Globus pallidus (tissue), 1 donor: Measurements from ENCODE around the gene B3GALNT1.

ENCODE experiments used
- DNase-seq: peaks from one replicate; pipeline ENCODE4 v3.0.0-alpha.2; 2015; ENCODE audit warnings: low spot score

Gene B3GALNT1

DNA sequence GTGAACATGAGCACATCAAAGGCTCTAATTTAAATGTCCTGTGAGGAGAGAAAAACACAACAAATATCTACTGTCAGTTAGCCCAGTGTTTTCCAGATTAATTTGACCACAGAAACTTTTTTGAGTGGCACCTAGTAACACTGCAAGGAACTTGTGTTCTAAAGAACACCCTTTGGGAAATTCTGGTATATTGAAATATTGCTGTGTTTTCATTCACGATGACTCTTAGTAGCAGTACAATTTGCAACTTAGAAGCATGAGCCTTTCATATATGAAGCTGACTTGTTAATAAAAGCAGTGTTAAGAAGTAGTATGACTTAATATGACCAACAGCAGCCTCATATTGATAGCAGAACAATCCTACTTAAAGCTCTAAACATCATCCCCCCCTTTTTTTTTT, 32.0 kb downstream of the B3GALNT1 start:
- no peak for DNase-seq

- DNase-seq: no peak
These were observed 32.4 kb downstream of the B3GALNT1 start for GRCh38 chr3:161072751-161073150.

DNA sequence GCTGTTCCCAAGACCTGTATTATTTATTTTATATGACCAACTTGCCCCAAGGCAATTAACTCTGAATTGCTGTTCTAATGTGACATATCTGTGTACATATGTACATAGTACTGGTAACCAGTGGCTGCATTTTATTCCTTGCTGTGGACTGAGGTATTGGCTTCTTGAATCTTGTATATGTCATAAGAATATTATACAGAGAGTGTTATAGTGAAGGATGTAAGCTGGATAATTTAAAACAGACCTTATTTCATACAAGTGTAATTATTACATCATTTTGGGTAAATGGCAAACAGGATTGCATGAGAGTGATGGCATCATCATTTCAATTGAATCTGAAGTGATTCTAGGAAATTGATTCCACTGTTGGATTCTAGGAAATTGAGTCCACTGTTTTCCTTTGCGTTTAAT, 32.9 kb downstream of the B3GALNT1 start:
- DNase-seq: no peak

- no peak for DNase-seq
These were observed 34.0 kb downstream of the B3GALNT1 start for GRCh38 chr3:161070980-161071663.

- DNase-seq: no peak
These were observed 34.8 kb downstream of the B3GALNT1 start for GRCh38 chr3:161070252-161070930.

DNA sequence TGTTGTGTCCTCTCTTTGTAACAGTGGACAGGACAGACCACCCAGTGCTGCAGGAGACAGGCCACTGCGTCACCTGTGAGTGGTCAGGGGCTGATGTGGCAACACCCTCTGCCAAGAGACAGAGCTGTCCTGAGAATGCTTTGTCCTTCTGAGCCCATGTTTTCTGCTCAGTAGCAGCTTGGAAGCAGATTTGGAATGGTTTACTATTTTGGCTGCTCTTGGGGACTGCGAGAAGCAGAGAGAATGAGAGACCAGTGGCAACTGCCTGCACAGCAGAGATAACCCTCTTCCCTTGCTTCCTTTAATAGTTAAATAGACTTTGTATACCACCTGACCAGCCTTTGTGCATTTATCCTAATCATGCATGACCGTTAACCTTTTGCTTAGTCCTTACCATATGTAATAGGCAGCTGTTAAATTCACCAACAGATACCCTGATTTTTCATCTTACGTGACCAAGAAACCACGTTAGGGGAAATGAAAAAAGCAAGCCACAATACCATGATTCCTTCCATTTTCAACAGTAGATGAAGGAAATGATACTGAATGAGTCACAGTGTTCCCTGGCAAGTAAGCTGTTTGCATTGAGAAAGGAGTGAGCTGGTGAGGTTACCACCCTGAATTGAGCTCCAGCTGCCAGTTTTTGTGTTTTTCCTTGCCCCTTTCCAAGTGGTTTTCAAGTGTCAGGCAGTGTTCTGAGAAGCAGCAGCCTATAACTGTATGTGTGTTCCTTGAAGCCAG, 35.5 kb downstream of the B3GALNT1 start:
- peak; percentile 29 for DNase-seq

- DNase-seq: no peak
These were observed 37.8 kb downstream of the B3GALNT1 start for GRCh38 chr3:161067335-161067734.

DNA sequence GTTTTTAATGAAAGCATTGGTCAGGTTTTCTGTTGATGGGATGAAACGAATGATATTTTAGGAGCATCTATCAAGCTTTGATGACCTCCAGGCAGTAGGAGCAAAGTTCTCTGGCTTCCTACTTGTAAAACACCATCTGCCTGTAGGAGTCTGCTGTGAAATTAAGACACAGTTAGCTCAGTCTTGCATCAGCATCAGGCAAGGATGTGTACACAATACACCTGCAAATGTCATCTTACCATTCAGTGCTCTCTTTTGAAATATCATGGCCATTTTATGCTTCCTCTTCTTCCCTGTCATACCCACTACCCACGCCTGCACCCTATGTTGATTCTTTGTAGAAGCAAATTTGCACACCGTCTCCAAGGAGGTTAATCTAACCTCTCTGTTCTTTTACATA, 38.2 kb downstream of the B3GALNT1 start:
- no peak for DNase-seq

GRCh38 chr3:161064413-161064812, 40.7 kb downstream of the B3GALNT1 start:
- DNase-seq: no peak

- no peak for DNase-seq
These were observed 50.1 kb downstream of the B3GALNT1 start for GRCh38 chr3:161054860-161055604.

DNA sequence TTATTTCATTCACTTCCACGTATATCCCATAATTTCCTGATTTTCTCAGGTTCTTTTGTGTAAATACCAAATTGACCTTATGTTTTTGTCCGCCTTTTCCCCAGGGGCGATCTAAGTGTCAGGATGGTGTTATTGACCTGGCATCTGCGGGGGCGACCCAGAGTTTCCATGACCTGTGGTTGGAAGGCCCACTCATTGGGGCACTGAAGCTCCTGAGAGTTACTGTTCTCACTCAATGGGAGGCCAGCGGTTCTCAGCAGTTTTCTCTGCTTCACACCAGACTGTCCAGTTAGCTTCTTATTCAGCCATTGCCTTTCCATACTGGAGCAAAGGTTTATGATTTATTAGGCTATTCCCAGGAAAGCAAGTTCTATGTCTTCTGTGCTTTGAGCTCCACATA, 53.3 kb downstream of the B3GALNT1 start:
- no peak for DNase-seq

- no peak for DNase-seq
These were observed 54.2 kb downstream of the B3GALNT1 start for GRCh38 chr3:161050935-161051334.

- no peak for DNase-seq
These were observed 55.4 kb downstream of the B3GALNT1 start for GRCh38 chr3:161049683-161050248.

GRCh38 chr3:161043336-161044035, 61.7 kb downstream of the B3GALNT1 start:
- DNase-seq: no peak

GRCh38 chr3:161042023-161042501, 63.1 kb downstream of the B3GALNT1 start:
- DNase-seq: no peak

DNA sequence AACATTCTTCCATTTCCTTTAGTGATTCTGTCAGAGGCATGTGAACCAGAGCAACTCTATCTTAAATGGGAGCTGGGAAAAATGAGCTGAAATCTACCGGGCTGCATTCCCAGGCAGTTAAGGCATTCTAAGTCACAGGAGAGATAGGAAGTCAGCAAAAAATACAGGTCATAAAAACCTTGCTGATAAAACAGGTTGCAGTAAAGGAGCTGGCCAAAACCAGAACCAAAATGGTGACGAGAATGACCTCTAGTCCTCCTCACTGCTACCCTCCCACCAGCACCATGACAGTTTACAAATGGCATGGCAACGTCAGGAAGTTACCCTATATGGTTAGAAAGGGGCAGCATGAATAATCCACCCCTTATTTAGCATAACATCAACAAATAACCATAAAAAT, 66.4 kb downstream of the B3GALNT1 start:
- DNase-seq: no peak

GRCh38 chr3:161035711-161036110, 69.4 kb downstream of the B3GALNT1 start:
- DNase-seq: no peak

DNA sequence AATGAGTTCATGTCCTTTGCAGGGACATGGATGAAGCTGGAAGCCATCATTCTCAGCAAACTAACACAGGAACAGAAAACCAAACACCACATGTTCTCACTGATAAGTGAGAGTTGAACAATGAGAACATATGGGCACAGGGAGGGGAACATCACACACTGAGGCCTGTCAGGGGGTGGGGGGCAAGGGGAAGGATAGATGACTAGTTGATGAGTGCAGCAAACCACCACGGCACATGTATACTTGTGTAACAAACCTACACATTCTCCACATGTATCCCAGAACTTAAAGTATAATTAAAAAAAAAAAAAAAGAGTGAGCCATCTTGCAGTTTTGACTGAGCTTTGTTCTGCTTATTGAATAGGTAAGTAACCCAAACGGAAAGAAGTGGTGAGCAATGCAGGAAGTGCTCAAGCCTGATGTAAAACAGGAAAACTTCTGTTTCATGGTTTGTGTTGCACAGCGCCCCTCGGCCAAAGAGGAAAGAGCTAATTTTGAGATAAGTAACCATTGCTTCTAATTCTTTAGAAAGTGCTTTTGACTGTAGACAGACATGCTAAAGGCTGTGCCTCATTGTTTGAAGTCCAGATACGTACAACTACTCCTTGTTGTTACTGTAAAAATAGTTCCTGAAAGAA, 70.1 kb downstream of the B3GALNT1 start:
- DNase-seq: peak; percentile 17
